Adrenal gland (tissue), 5 donors: ENCODE results near the gene SLC35F1.

ENCODE experiments used
- CTCF ChIP-seq, 6 experiments: fragments of 450-650 bp in 4 of 6; fragments of 200-600 bp in 2 of 6; sonication (generic) in 1 of 6; IDR thresholded peaks; 1 replicate in 5 of 6; 2 replicates in 1 of 6; pipeline versions ENCODE4 v1.5.1 to v1.8.0; 2016 to 2021; ENCODE audit warnings: antibody characterized with exemption in 6 of 6, mild to moderate bottlenecking in 2 of 6, moderate library complexity in 1 of 6
- POLR2A ChIP-seq, 2 donors: fragments of 450-650 bp; IDR thresholded peaks; one replicate each; pipeline ENCODE4 v1.6.1; 2017; ENCODE audit warnings: antibody characterized with exemption in 2 of 2, mild to moderate bottlenecking in 2 of 2, moderate library complexity in 1 of 2
- donor health status: DM: no; HTN: no; CAD: no.

DNA sequence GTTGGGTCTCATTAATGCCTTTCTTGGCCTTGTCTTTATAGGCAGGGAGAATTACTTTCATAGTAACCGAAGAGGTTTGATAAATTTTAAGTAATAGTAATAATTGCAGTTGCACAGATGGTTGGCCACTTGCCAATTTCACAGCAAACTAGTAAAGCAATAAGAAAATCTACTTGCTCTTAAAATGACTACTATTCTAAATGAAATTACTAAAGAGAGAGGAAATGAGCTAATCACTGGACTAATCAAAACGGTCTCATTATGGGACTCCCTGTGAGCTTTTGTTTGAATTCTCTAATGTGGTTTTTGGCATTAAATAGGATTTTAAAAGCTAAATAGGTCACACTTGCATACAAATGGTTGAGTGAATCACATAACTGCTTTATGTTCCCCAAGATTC is 413.6 kb downstream of the SLC35F1 start:
- TF ChIP-seq CTCF (IDR thresholded peaks at IDR 0.05) (no peak), POLR2A (IDR thresholded peaks at IDR 0.05) (no peak)
